Adrenal gland (tissue), 12 donors: ENCODE data around the gene PTBP3. TPM values are rescaled to one million over a fixed set of nuclear protein-coding genes. Genes with fewer than 3 reads are reported as not detected.

Experiments used
- DNase-seq, 7 donors: peaks; one replicate each; pipeline ENCODE4 v3.0.0-alpha.2; 2019 to 2020
- H3K27ac ChIP-seq, 5 donors: fragments of 200-600 bp; sonication (generic) in 4 of 5; 1 replicate in 3 of 5; 2 replicates in 2 of 5; pipeline versions ENCODE4 v1.5.1 to v1.8.0; 2016 to 2020; ENCODE audit warnings: mild to moderate bottlenecking in 1 of 5
- H3K27me3 ChIP-seq: fragments of 200-600 bp; 2 replicates; pipeline ENCODE4 v1.8.0; 2021
- H3K36me3 ChIP-seq, 2 donors: fragments of 200-600 bp; replicated peaks in 1 of 2; 1 replicate in 1 of 2; 2 replicates in 1 of 2; pipeline versions ENCODE4 v1.5.1 to v1.8.0; 2018 to 2022
- H3K4me1 ChIP-seq, 2 donors: fragments of 200-600 bp; replicated peaks in 1 of 2; 1 replicate in 1 of 2; 2 replicates in 1 of 2; pipeline versions ENCODE4 v1.5.1 to v1.8.0; 2018 to 2021
- H3K4me3 ChIP-seq, 4 donors: fragments of 200-600 bp; sonication (generic) in 3 of 4; one replicate each; pipeline ENCODE4 v1.5.1; 2016 to 2018
- H3K9me3 ChIP-seq, 3 donors: fragments of 200-600 bp; sonication (generic) in 1 of 3; replicated peaks in 1 of 3; 1 replicate in 2 of 3; 2 replicates in 1 of 3; pipeline versions ENCODE4 v1.5.1 to v1.8.0; 2016 to 2021
- POLR2A ChIP-seq, 2 donors: fragments of 450-650 bp; IDR thresholded peaks; one replicate each; pipeline ENCODE4 v1.6.1; 2017; ENCODE audit warnings: antibody characterized with exemption in 2 of 2, mild to moderate bottlenecking in 2 of 2, moderate library complexity in 1 of 2
- WGBS, 4 donors: extraction: QIAGEN DNeasy Blood & Tissue Kit in 2 of 4; methylation state at CpG; one replicate each; pipeline versions ENCODE4 v1.1.5 to v1.1.7; 2013 to 2017; 5-methylcytosine and 5-hydroxymethylcytosine counted together
- intact Hi-C, 2 donors: fragments of 100-400 bp; cut with DNase I; formaldehyde crosslinking; loops; one replicate each; pipeline versions ENCODE4 v1.14.1 to v1.15.0; 2022 to 2023
- polyA plus RNA-seq, 3 donors: library from polyadenylated mRNA; stranded (reverse); fragments of 200-250 nt in 2 of 3; fragments of 350-450 nt in 1 of 3; fragmentation: Illumina TruSeq in 1 of 3; extraction: RNeasy Lipid Tissue Mini Kit (QIAGEN cat#74804) in 1 of 3; gene quantifications; one replicate each; pipeline ENCODE4 v1.2.3, GENCODE V29; 2013 to 2014
- total RNA-seq, 9 donors: library from RNA; depleted of rRNA in 4 of 9; stranded (reverse); fragments of >200 nt in 4 of 9; fragments of 120-200 nt in 1 of 9; fragmentation: NEBNext Ultra II Directional in 1 of 9; extraction: Animal tissue kit (Norgen Biotek cat#: 25700) in 1 of 9; gene quantifications; one replicate each; pipeline versions ENCODE4 v1.1.0 to v1.2.4, GENCODE V29; 2013 to 2023
- TF ChIP-seq, protein P1 (sequence below), 6 experiments: fragments of 450-650 bp in 4 of 6; fragments of 200-600 bp in 2 of 6; sonication (generic) in 1 of 6; IDR thresholded peaks; 1 replicate in 5 of 6; 2 replicates in 1 of 6; pipeline versions ENCODE4 v1.5.1 to v1.8.0; 2016 to 2021; ENCODE audit warnings: antibody characterized with exemption in 6 of 6, mild to moderate bottlenecking in 2 of 6, moderate library complexity in 1 of 6
- donor health status: healthy with polysubstance abuse.
- donor health status: Bipolar disorder and iron deficiency.
- donor health status: DM: yes; HTN: yes; CAD: no.
- donor health status: DM: no; HTN: no; CAD: no.
- donor health status: DM: no; HTN: no; CAD: no.
- donor health status: DM: yes; HTN: yes; CAD: no.

The PTBP3 gene
- total and polyA plus RNA-seq, 12 donors: 4.4 to 56.6 (median 30.8) TPM

DNA sequence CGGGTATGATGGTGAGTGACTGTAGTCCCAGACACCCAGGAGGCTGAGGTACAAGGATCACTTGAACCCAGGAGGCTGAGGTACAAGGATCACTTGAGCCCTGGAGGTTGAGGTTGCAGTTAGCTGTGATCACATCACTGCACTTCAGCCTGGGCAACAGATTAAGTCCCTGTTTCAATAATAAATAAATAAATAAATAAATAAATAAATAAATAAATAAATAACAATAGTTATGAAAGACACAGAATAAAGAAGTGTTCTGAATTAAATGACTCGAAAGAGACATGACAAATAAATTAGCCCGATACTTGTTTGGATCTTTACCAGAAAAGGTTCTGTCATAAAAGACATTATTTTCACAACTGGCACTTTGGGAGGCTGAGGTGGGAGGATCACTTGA is 86.3 kb downstream of the PTBP3 start:
- intact Hi-C loops: no loop called here
- no peak overlapping the region for H3K4me3 ChIP-seq
- H3K27me3 ChIP-seq: no peaks in the 10 kb centered on the region
- peaks cover 0 to 23% of the 10 kb centered on the region in 2 donors for H3K4me1 ChIP-seq
- H3K9me3 ChIP-seq: no peaks in the 10 kb centered on the region
- no peak overlapping the region for H3K27ac ChIP-seq
- no peak for DNase-seq
- H3K36me3 ChIP-seq: no peaks in the 10 kb centered on the region
- TF ChIP-seq, protein P1, sequence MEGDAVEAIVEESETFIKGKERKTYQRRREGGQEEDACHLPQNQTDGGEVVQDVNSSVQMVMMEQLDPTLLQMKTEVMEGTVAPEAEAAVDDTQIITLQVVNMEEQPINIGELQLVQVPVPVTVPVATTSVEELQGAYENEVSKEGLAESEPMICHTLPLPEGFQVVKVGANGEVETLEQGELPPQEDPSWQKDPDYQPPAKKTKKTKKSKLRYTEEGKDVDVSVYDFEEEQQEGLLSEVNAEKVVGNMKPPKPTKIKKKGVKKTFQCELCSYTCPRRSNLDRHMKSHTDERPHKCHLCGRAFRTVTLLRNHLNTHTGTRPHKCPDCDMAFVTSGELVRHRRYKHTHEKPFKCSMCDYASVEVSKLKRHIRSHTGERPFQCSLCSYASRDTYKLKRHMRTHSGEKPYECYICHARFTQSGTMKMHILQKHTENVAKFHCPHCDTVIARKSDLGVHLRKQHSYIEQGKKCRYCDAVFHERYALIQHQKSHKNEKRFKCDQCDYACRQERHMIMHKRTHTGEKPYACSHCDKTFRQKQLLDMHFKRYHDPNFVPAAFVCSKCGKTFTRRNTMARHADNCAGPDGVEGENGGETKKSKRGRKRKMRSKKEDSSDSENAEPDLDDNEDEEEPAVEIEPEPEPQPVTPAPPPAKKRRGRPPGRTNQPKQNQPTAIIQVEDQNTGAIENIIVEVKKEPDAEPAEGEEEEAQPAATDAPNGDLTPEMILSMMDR (IDR thresholded peaks at IDR 0.05): no peak
- TF ChIP-seq POLR2A (IDR thresholded peaks at IDR 0.05): no peak
- 74 to 88% (median 84%) methylated on average over 3 of the region's 3 CpGs for WGBS, 4 donors

DNA sequence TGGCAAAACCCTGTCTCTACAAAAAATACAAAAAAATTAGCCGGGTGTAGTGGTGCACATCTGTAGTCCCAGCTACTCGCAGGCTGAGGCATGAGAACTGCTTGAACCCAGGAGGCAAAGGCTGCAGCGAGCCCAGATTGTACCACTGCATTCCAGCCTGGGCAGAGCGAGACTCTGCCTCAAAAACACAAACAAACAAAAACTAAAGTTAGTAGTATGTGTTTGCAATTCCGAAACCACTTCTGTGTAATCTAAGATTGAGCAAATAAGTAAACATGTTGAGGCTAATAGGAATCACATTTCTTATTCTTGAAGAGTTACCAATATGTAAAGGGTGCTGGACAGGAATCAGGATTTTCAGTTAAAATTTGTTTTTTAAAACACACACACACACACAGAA is 88.3 kb downstream of the PTBP3 start:
- no peak overlapping the region for H3K27ac ChIP-seq
- TF ChIP-seq, protein P1 (IDR thresholded peaks at IDR 0.05): no peak
- no peak for TF ChIP-seq POLR2A (IDR thresholded peaks at IDR 0.05)
- H3K27me3 ChIP-seq: no peaks in the 10 kb centered on the region
- intact Hi-C loops: no loop called here
- 94 to 98% (median 94%) methylated on average over 5 of the region's 5 CpGs for WGBS, 4 donors
- H3K9me3 ChIP-seq: no peaks in the 10 kb centered on the region
- H3K36me3 ChIP-seq: no peaks in the 10 kb centered on the region
- no peak for DNase-seq
- no peak overlapping the region for H3K4me3 ChIP-seq
- peaks cover 0 to 18% of the 10 kb centered on the region in 2 donors for H3K4me1 ChIP-seq

DNA sequence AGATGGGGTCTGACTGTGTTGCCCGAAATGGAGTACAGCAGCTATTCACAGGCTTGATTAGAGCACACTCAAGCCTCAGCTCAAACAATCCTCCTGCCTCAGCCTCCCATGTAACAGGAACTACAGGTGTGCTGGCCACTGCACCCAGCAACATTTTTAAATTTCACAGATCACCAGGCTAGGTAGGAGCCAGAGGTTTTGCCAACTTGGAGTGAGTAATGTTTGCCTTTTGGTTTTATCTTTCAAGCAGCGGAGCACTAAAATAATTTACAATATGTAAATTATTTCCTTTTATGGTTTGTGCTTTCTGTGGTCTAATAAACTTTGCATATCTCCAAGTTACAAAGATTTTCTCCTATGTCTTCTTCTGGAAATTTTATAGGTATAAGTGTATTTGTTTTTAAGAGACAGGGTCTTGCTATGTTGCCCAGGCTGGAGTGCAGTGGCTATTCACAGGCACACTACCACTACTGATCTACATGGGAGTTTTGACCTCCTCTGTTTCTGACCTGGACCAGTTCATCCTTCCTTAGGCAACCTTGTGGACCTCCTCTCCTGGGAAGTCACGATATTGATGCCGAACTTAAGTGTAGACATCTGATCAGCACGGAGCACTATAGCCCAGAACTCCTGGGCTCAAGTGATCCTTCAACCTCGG is 91.1 kb downstream of the PTBP3 start:
- no peak for DNase-seq
- Histone ChIP-seq H3K4me1 (no peaks in the 10 kb centered on the region), H3K9me3 (no peaks in the 10 kb centered on the region), H3K27me3 (no peaks in the 10 kb centered on the region), H3K4me3 (no peak overlapping the region), H3K36me3 (no peaks in the 10 kb centered on the region), H3K27ac (no peak overlapping the region)
- intact Hi-C loops: no loop called here
- 97 to 98% (median 97%) methylated on average over 6 of the region's 6 CpGs for WGBS, 4 donors
- TF ChIP-seq, protein P1 (IDR thresholded peaks at IDR 0.05): no peak
- TF ChIP-seq POLR2A (IDR thresholded peaks at IDR 0.05): no peak

DNA sequence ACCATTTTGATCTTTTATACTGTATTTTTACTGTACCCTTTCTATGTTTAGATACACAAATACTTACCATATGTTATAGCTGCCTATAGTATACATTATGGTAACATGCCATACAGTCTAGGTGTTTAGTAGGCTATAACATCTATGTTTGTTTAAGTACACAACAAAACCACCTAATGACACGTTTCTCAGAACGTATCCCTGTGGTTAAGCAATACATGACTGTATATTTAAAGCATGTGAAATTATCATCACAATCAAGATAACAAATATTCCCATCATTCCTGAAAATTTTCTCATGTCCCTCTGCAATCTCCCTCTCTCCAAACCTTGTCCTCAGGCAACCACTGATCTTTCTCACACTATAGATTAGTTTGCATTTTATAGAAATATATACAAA is 91.9 kb downstream of the PTBP3 start:
- TF ChIP-seq, protein P1 (IDR thresholded peaks at IDR 0.05): no peak
- TF ChIP-seq POLR2A (IDR thresholded peaks at IDR 0.05): no peak
- intact Hi-C loops: no loop called here
- Histone ChIP-seq H3K27me3 (no peaks in the 10 kb centered on the region), H3K9me3 (no peaks in the 10 kb centered on the region), H3K4me1 (no peaks in the 10 kb centered on the region), H3K27ac (no peak overlapping the region), H3K36me3 (no peaks in the 10 kb centered on the region), H3K4me3 (no peak overlapping the region)
- 59 to 76% (median 71%) methylated on average over 2 of the region's 2 CpGs for WGBS, 4 donors
- DNase-seq: no peak
